ENCODE data around the gene RBM6.
"Not testable (repeated sequence)": the region's sequence is repeated elsewhere in the genome, so short reads cannot be mapped to it uniquely, and the experiment has no call there.

The RBM6 gene

DNA sequence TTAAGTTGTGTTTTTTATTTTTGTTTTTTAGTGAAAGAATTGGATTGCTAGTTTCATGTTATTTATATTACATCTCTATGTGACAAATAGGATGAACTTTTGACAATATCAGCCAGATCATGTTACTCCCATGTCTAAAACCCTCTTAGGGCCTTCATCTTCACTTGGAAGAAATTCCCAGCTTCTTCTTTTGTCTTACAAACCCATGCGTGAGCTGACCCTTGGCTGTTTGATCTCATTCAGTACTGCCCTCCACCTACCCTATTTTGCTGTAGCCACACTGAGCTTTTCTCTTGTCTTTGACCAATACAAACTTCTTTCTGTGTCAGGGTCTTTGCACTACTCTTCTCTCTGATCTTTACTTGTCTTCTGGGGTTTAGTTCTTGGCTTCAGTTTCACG, 37.0 kb downstream of the RBM6 start:
- DNase-seq (ENCODE audit: low read depth) = no peak

DNA sequence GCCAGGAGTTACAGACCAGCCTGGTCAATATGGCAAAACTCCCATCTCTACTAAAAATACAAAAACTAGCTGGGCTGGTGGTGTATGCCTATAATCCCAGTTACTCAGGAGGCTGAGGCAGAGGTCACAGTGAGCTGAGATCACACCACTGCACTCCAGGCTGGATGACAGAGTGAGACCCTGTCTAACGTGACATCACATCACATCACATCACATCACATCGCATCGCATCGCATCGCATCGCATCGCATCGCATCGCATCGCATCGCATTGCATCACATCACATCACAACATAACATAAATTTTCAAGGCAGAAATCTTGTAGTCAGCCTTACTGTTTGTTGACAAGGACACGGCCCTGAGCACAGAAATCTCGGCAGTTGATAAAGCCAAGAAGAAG, 44.4 kb downstream of the RBM6 start:
- no peak for DNase-seq (ENCODE audit: low read depth)

DNA sequence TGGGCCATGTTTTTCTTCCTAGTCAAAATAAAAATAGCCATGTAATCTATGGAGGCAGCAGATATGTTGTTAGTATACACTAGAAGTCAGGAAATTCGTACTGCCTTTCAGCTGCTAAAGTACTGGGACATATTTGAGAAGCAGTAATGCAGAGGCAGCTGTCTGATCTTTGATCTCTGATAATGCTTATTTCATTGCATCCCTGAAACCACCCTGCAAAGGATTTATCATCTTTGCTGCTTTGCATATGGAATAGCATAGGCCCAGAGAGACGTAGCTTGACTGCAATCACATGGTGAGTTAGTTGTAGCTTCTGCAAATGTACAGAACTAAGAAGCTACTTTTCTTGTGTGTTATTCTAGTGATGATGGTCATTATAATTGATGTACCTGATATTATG, 52.4 kb downstream of the RBM6 start:
- DNase-seq (ENCODE audit: low read depth) = no peak

DNA sequence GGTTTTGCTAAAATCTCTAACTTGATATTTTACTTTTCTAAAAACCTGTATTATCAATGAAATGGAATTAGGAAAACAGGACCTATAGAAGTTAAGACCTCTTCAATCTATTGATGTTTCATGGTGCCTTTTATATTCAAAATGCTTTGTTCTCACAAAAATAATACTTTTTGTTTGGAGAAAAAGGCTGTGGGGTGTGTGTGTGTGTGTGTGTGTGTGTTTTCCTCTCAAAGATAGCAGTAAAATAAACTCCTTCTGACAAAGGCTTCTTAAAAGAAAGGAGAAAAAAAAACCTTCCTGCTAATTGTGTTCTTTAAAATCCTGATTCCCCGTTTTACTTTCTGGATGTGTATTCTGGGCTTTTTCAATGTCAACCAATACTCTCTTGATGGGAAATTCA, 54.5 kb downstream of the RBM6 start:
- no peak for DNase-seq (ENCODE audit: low read depth)

DNA sequence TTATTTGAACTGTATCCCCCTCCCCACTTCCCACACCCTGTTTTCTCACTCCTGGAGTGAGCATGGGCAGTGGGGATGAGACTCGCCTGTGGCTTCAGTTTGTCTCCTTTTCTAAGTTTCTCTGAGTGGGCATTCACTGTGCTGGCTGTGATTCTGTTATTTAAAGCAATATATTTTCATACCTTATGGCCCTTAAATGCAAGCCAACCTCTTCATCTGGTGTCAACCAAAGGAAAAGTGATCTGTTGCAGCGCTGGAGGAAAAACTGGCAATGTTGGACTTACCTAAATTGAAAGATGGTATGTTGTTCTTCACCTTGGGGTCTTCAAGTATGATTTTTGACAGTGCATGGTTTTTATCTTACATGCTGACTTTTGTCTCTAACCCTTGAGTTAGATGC, 56.1 kb downstream of the RBM6 start:
- DNase-seq (ENCODE audit: low read depth) = no peak

DNA sequence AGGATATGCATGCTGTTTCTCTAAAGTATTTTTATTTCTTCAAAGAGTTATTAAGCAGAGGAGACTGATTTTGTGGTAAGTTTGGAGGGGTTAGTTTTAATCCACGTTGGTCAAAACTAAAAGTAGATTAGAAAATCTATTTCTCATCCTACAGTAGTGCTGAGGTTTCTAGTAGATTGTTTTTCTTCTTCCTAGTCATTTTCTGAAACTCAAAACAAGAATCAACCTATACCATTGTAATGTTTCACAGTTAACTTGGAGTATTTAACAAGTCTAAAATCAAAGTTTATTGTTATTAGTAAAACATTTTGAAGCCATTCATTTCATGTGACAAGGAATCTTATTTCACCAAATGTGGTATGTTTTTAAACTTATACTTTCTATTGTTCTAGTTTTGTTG, 57.9 kb downstream of the RBM6 start:
- DNase-seq (ENCODE audit: low read depth) = no peak

DNA sequence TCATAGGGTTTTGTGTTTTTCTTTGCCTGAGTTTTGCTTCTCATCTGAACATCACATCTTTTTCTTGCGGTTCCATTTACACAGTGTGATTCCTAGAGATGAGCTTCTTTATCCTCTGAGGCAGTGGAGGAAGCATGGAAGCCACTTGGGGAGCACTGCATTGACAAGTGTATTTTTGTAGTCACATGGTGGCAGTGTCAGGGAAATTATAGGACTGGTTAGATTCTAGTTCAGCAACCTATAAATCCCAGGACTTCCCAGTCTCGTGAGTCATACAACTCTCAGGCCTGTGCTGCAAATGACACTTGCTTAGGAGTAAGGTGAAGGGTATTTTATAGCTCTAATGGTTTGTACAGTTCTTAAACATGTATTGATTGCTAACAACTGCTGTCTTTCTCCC, 58.4 kb downstream of the RBM6 start:
- DNase-seq (ENCODE audit: low read depth) = peak; percentile 69

DNA sequence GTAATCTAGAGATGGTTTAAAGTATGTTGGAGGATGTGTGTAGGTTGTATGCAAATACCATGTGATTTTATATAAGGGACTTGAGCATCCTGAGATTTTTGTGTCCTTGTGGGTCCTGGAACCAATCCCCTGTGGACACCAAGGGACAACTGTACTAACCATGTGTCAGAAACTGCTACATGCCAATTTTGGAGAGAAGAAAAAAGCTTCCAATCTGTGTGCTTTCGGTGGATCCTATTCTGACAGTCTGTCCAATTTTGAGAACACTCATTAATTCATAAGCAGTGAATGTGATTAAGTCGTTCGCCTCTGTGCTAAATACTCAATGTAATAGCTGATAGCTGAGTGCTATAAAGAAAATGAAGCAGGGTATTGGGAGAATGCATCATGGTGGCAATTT, 61.6 kb downstream of the RBM6 start:
- DNase-seq (ENCODE audit: low read depth) = no peak

DNA sequence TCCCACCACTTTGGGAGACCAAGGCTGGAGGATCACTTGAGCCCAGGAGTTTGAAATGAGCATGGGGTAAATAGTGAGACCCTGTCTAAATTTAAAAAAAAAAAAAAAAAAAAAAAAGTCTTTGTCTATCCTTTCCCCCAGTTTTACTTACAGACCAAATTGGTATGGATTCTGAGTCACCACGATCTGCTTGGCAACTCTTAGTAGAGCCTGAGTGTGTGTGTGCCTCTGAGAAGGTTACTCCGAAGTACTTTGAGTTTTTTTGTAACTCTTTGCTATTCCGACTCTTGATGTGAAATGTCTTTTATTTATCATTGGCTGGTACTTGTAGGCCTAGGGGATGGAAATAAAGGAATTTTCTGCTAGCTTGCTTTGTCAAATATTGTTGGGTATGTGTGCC, 63.3 kb downstream of the RBM6 start:
- no peak for DNase-seq (ENCODE audit: low read depth)

DNA sequence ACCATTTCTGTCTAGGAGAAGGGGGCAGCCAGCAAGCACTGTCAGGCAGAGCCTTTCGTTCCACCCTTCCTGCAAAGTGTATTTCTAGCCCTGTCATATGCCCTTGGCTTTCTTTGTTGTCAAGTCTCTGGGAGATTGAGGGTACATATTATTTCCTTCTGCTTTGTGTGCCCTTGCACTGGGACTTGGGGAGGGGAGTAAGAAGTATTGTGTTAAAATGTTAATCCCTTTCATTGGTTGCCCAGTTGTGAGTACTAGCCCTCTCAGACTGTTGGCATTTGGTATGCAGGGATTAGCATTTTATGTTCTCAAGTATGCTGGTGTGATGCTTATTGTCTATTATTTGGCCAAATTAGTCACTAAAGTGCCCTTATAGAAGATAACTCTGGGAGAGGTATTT, 63.9 kb downstream of the RBM6 start:
- DNase-seq (ENCODE audit: low read depth) = peak; percentile 13

DNA sequence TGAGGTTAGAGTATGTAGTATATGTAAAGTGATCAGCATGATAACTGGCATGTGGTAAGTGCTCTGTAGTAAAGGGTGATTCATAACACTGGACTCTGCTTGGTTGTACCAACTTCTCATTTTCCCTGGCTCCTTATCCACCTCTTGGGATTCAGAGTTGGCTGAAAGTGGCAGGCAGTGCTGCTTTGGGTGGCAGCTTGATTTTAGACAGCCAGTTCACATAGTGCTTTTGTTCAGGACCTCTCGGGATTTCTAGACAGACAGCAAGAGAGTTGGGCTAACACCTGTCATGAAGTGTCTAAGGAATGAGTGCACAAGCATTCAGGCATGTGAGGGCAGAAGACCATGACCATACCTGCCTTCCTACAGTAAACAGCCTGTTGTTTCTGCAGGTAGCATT, 69.0 kb downstream of the RBM6 start:
- DNase-seq (ENCODE audit: low read depth) = peak; percentile 47

DNA sequence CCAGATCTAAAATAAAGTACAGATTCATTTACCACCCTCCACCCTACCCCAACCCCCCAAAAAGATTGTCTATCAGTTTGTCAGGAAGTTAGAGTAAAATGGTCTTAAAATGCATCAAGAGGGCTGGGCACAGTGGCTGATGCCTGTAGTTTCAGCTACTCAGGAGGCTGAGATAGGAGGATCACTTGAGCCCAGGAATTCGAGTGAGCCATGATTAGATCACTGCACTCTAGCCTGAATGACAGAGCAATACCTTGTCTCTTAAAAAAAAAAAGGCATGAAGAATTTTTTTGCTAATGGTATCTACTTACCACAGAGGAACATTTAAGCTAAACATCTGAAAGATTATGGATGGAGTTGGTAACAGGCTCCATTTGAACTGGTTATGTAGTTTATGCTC, 71.0 kb downstream of the RBM6 start:
- peak; percentile 46 for DNase-seq (ENCODE audit: low read depth)

DNA sequence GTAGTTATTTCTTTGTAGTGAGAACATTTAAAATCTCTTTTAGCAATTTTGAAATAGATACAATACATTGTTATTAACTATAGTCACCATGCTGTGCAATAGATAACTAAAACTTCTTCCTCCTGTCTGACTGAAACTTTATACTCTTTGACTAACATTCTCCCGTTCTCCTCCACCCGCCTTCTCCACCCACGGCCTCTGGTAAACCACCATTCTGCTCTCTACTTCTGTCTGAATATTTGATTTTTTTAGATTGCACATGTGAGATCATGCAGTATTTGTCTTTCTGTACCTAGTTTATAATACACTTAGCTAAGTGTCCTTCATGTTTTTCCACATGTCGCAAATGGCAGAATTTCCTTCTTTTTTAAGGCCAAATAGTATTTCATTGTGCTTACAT, 76.0 kb downstream of the RBM6 start:
- no peak for DNase-seq (ENCODE audit: low read depth)

DNA sequence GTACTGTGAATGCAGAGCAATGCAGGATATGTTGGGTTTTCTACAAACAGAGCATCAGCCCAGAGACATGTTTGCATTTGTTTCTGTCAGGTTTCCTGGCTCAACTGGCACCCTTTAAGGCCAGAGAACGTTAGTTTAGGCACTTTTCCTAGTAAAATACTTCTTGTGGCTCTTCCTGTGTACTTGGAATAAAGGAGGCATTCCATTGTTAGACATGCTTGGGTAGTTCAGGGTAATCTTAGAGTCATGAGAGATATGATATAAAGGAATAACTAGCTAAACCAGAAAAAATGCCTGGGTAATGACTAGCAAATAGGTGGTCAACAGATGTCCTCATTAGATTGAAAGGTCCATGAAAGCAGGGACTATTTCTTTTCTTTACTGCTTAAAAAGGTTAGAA, 88.4 kb downstream of the RBM6 start:
- peak; percentile 61 for DNase-seq (ENCODE audit: low read depth)

DNA sequence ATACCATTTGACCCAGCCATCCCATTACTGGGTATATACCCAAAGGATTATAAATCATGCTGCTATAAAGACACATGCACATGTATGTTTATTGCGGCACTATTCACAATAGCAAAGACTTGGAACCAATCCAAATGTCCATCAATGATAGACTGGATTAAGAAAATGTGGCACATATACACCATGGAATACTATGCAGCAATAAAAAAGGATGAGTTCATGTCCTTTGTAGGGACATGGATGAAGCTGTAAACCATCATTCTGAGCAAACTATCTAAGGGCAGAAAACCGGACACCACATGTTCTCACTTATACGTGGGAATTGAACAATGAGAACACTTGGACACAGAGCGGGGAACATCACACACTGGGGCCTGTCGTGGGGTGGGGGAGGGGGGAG, 91.3 kb downstream of the RBM6 start:
- DNase-seq (ENCODE audit: low read depth) = not testable (repeated sequence)

DNA sequence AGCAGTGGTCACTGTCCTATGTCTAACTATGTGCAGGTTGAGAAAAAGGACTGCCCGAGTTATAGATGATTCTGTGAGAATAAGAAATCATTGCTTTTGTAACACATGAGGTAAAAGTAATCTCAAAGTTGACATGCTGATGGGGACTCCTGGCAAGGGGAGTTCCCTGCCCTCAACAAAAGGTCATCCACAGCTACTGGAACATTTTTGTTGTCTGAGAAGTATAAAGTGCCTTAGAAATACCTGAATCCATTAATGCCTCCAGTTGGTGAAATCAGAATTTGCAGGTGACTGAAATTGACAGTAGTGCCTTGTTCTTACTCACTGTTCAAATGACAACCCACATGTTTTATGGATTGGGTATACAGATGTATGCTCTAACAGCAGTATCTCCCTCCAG, 105.0 kb downstream of the RBM6 start:
- DNase-seq (ENCODE audit: low read depth) = no peak

DNA sequence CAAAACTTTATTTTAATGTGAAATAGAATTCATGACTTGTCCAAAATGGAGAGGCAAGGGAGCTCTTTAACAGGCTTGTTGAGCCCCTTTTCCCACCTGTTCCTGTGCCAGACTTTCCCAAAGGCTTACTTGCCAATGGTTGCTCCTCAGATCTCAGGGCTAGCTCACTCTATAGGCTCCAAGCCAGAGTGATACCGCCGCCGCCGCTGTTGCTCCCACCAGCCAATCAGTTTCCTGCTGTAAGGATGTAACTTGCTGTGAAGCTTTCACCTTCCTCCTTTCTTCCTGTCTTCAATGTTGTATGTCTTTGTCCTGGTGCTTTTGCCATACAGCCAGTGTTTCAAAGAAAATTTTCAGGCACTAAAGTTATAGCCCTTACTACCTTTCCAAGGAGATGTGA, 107.5 kb downstream of the RBM6 start:
- no peak for DNase-seq (ENCODE audit: low read depth)

DNA sequence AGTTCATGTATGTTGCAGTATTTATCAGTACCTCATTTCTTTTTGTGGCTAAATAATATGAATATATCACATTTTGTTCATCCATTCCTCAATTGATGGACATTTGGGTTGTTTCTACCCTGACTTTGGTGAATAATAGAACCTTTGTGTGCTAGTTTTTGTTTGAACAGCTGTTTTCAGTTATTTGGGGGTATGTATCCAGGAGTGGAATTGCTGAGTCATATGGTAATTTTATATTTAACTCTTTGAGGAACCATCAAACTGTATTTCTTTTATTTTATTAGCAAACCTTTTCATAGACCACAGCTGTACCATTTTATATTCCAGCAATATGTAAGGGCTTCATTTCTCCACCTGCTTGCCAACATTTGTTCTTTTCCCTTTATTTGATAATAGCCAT, 110.4 kb downstream of the RBM6 start:
- DNase-seq (ENCODE audit: low read depth) = peak; percentile 73

DNA sequence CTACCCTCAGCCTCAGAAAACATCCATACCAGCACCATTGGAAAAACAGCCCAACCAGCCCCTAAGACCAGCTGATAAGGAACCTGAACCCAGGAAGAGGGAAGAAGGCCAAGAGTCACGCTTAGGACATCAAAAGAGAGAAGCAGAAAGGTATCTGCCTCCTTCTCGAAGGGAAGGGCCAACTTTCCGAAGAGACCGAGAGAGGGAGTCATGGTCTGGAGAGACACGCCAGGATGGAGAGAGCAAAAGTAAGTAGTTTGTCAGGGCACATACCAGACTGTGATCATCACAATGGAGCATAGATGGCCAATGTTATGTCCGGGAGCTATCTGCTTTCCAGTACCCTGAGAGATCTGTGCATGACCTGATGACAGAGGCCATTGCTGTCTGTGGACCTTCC, 117.8 kb downstream of the RBM6 start:
- no peak for DNase-seq (ENCODE audit: low read depth)

DNA sequence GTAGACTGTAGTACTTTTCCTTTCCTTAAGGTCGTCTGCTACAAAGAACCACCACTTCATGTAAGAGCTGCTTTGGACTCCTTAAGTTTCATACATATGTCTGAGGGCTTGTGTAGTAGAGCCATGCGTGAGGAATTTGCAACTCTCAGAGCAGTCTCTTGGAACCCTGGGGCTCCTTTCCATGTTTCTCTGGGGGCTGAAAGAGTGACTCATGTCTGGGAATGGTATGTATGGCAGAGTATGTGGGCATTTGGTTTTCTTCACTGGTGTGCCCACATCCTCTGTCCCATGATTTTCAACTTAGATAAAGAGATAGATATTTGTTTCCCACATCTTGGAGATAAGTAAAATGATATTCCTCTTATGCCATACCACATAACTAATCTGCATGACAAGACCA, 128.2 kb downstream of the RBM6 start:
- peak; percentile 28 for DNase-seq (ENCODE audit: low read depth)

DNA sequence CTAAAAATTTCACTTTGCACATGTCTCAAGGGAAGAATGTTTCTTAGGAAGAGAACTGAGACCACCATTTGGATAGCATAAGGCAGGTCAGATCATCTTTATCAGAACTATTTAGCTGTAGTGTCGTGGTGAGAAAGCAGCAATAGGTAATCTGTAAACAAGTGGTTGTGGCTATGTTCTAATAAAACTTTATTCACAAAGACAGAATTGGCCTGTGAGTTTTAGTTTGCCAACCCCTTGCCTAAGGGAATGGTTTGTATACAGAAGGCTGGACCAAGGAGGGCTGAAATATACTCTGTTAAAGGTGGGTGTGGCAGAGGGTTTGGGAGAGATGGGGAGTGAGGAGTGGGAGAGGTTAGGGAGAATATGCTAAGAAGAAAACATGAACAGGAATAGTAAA, 138.1 kb downstream of the RBM6 start:
- no peak for DNase-seq (ENCODE audit: low read depth)

DNA sequence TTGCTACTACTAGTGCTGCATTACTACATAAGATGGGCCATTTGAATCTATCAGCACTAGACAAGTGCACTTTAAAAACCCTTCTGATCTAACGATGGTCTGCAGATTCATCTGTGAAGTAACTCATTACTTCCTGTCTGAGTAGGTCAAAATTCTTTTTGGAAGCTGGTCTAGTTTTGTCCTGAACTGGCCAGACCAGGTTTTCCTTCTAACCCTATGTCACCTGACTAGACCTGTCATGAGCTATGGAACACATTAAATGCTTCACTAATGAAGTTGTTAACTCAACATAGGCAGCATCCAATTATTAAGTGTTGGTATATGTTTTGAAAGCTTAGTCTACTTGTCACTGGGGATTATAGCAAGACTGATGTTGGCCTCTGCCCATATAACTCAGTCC, 138.7 kb downstream of the RBM6 start:
- DNase-seq (ENCODE audit: low read depth) = peak; percentile 19

DNA sequence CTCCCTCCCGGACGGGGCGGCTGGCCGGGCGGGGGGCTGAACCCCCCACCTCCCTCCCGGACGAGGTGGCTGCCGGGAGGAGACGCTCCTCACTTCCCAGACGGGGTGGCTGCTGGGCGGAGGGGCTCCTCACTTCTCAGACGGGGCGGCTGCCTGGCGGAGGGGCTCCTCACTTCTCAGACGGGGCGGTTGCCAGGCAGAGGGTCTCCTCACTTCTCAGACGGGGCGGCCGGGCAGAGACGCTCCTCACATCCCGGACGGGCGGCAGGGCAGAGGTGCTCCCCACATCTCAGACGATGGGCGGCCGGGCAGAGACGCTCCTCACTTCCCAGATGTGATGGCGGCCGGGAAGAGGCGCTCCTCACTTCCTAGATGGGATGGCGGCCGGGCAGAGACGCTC, 145.0 kb downstream of the RBM6 start:
- DNase-seq (ENCODE audit: low read depth) = not testable (repeated sequence)

DNA sequence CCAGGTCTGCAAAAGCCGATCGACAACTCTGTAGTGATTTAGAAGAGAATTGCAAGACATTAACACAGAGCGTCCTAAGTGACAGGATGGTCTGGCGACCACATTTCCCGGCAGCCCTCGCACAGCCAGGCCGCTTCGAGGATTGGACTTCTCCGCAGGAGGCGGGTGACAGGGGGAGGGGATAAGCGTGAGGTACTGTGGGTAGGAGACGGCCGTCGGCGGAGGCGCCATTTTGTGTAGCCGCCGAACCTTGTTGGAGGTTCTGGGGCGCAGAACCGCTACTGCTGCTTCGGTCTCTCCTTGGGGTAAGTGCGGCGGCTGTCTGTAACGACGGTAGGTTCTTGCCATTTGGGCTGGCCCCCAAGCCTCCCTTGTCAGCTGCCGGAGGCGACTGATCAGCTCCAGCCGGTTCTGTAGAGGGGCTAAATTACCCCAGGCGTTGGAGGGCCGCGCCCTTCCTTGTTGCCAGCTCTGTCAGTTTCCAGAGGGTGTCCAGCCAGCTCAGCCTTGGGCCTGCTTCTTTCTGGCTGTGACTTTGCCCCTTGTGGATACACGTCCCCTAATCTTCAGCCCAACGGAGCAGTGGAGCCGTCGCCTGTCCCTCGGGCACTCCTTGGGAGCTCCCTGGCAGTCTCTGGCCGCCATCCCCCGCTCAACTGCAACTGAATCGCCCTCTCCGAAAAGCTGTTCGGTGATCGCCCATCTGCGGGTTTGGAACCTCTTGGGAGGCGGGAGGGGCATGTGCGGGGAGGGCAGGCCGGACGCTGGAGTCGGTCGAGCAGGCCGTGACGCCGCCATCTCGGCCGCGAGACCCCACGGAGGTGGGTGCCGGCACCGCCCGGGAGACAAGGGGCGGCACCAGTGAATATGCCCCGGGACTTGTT, 149.0 kb downstream of the RBM6 start, which contains the start of gene RBM5:
Gene RBM5, plus strand, starts transcription at position 195 of the 884 bp plus-strand sequence. CDS start 1,516 bp downstream, outside the sequence.
- DNase-seq (ENCODE audit: low read depth) = peak; percentile 94

Measured in iris pigment epithelial cell (primary cell).